ENCODE measurements around the gene WDR74.

WDR74 gene

DNA sequence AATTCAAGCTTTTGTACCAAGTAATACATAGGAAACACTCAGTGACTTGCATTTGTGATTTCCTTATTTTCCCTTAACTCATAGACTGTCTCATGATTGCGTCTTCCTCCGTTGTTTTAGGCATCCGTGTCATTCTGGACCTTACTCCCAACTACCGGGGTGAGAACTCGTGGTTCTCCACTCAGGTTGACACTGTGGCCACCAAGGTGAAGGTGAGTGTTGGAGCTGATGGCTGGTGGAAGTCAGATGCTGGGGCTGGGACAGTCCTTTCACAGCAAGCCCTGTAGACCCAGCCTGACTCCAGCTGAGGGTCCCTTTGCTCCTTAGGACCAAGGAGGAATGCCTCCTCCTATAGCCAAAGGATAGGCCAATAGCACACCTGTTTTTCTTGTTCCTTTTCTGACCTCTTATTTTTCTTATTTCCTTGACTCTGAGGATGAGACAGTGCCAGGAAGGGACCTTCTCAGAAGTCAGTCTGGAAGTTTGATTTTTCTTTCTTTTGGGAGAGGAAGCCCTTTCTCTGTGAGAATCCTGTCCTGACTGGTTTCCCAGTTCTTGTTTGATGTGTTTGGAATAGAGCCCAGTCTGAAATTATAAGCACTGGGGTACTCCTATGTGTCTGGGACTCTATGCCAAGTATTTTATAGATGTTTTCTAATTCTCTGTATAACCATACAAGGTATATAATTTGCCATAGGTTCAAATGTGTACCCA is 43.6 kb upstream of the WDR74 start:
- Histone ChIP-seq H3K9ac (ENCODE audit: low read length) (peak overlapping the region; percentile 100), H3K23ac (ENCODE audit: low read length) (no peak overlapping the region), H3K4me3 (ENCODE audit: low read length) (peak overlapping the region; percentile 19), H3K27me3 (ENCODE audit: insufficient read depth, low read length, poor library complexity) (no peaks in the 10 kb centered on the region), H2BK5ac (ENCODE audit: low read length) (no peak overlapping the region), H2AK5ac (ENCODE audit: low read length) (no peak overlapping the region), H3K79me2 (ENCODE audit: control insufficient read depth, insufficient read depth, low read length) (peaks cover 56% of the 10 kb centered on the region), H3K56ac (ENCODE audit: low read length) (peak overlapping the region; percentile 100), H3K4me2 (ENCODE audit: low read length) (peak overlapping the region; percentile 91), H3K18ac (ENCODE audit: low read length) (no peak overlapping the region), H2BK15ac (replicated peaks; ENCODE audit: low read depth) (no peak overlapping the region), H3K4ac (ENCODE audit: low read depth, low read length) (peak overlapping the region; percentile 90), H4K5ac (ENCODE audit: low read length) (no peak overlapping the region), H3K4me1 (ENCODE audit: control insufficient read depth, low read depth, low read length) (peaks cover 10% of the 10 kb centered on the region), H3K27ac (ENCODE audit: low read depth, low read length) (no peak overlapping the region), H4K8ac (ENCODE audit: low read depth, low read length) (no peak overlapping the region), H2BK120ac (ENCODE audit: low read depth, low read length) (no peak overlapping the region), H3K36me3 (ENCODE audit: control insufficient read depth, insufficient read depth, low read length) (peaks cover 27% of the 10 kb centered on the region), H3K79me1 (ENCODE audit: low read length) (peaks cover 23% of the 10 kb centered on the region)
- no CpG with 5 or more reads among the region's 5 CpGs for WGBS (ENCODE audit: extremely low coverage, insufficient coverage, low lambda C conversion rate)
- DNase-seq, result no peak

DNA sequence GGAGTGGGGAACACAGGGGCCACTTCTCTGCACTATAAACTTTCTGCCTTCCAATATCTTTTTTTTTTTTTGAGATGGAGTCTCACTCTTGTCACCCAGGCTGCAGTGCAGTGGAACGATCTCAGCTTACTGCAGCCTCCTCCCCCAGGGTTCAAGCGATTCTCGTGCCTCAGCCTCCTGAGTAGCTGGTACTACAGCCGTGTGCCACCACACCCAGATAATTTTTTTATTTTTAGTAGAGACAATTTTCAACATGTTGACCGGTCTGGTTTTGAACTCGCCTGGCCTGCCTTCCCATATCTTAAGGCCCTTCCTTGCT is 43.0 kb upstream of the WDR74 start:
- H3K4me2 ChIP-seq (ENCODE audit: low read length), result peak overlapping the region; percentile 91
- H3K23ac ChIP-seq (ENCODE audit: low read length), result no peak overlapping the region
- peak overlapping the region; percentile 100 for H3K9ac ChIP-seq (ENCODE audit: low read length)
- no peak overlapping the region for H3K18ac ChIP-seq (ENCODE audit: low read length)
- H2BK120ac ChIP-seq (ENCODE audit: low read depth, low read length), result no peak overlapping the region
- H3K4me1 ChIP-seq (ENCODE audit: control insufficient read depth, low read depth, low read length), result peaks cover 10% of the 10 kb centered on the region
- no peak overlapping the region for H2AK5ac ChIP-seq (ENCODE audit: low read length)
- peak overlapping the region; percentile 100 for H3K56ac ChIP-seq (ENCODE audit: low read length)
- no peaks in the 10 kb centered on the region for H3K27me3 ChIP-seq (ENCODE audit: insufficient read depth, low read length, poor library complexity)
- H2BK5ac ChIP-seq (ENCODE audit: low read length), result no peak overlapping the region
- H4K8ac ChIP-seq (ENCODE audit: low read depth, low read length), result no peak overlapping the region
- no peak overlapping the region for H3K27ac ChIP-seq (ENCODE audit: low read depth, low read length)
- no peak overlapping the region for H2BK15ac ChIP-seq (replicated peaks; ENCODE audit: low read depth)
- DNase-seq, result no peak
- H4K5ac ChIP-seq (ENCODE audit: low read length), result no peak overlapping the region
- peaks cover 60% of the 10 kb centered on the region for H3K79me2 ChIP-seq (ENCODE audit: control insufficient read depth, insufficient read depth, low read length)
- H3K36me3 ChIP-seq (ENCODE audit: control insufficient read depth, insufficient read depth, low read length), result peaks cover 26% of the 10 kb centered on the region
- H3K4me3 ChIP-seq (ENCODE audit: low read length), result peak overlapping the region; percentile 99
- WGBS (ENCODE audit: extremely low coverage, insufficient coverage, low lambda C conversion rate), result no CpG with 5 or more reads among the region's 6 CpGs
- peaks cover 25% of the 10 kb centered on the region for H3K79me1 ChIP-seq (ENCODE audit: low read length)
- no peak overlapping the region for H3K4ac ChIP-seq (ENCODE audit: low read depth, low read length)

DNA sequence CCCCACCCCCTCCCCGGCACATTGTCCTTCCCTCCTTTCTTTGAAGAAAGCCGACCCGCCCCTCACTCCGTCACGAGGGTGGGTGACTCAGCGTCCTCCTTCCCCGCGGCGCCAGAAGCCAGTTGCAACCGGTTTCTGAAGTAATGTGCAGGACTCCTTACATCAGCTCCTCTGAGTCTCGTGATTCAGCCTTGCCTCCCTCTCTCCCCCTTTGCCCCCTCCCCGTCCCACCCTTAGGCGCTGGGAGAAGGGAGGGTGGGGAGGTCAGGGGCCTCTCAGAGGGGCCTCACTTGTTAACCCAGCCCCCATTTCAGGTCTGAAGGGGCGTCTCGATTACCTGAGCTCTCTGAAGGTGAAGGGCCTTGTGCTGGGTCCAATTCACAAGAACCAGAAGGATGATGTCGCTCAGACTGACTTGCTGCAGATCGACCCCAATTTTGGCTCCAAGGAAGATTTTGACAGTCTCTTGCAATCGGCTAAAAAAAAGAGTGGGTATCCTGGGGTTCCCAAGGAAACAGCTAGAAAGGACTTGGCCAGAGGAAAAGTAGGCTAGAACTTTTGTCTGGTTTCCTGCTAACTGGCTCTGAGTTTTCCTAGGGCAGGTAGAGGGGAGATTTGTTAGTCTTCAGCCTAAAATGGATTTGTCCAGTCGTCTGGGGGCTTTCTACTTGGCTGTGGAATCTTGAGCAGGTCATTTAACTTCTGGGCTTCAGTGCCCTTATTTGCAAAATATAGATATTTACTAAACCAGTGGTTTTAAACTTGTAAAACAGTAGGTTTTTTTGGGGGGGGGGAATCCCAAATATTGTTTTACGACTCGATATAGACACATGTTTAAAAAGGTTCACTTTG is 42.4 kb upstream of the WDR74 start:
- H2BK5ac ChIP-seq (ENCODE audit: low read length), result peak overlapping the region; percentile 89
- peak overlapping the region; percentile 100 for H3K9ac ChIP-seq (ENCODE audit: low read length)
- H2AK5ac ChIP-seq (ENCODE audit: low read length), result peak overlapping the region; percentile 87
- H3K4me1 ChIP-seq (ENCODE audit: control insufficient read depth, low read depth, low read length), result peaks cover 10% of the 10 kb centered on the region
- H3K27me3 ChIP-seq (ENCODE audit: insufficient read depth, low read length, poor library complexity), result no peaks in the 10 kb centered on the region
- peak overlapping the region; percentile 82 for H2BK120ac ChIP-seq (ENCODE audit: low read depth, low read length)
- H3K79me2 ChIP-seq (ENCODE audit: control insufficient read depth, insufficient read depth, low read length), result peaks cover 63% of the 10 kb centered on the region
- H2BK15ac ChIP-seq (replicated peaks; ENCODE audit: low read depth), result no peak overlapping the region
- H3K27ac ChIP-seq (ENCODE audit: low read depth, low read length), result peak overlapping the region; percentile 91
- H4K8ac ChIP-seq (ENCODE audit: low read depth, low read length), result no peak overlapping the region
- H3K18ac ChIP-seq (ENCODE audit: low read length), result peak overlapping the region; percentile 81
- peak overlapping the region; percentile 100 for H3K56ac ChIP-seq (ENCODE audit: low read length)
- peaks cover 27% of the 10 kb centered on the region for H3K36me3 ChIP-seq (ENCODE audit: control insufficient read depth, insufficient read depth, low read length)
- peak overlapping the region; percentile 99 for H3K4me3 ChIP-seq (ENCODE audit: low read length)
- peaks cover 25% of the 10 kb centered on the region for H3K79me1 ChIP-seq (ENCODE audit: low read length)
- H3K23ac ChIP-seq (ENCODE audit: low read length), result no peak overlapping the region
- DNase-seq, result peak; percentile 99
- H3K4me2 ChIP-seq (ENCODE audit: low read length), result peak overlapping the region; percentile 91
- peak overlapping the region; percentile 82 for H4K5ac ChIP-seq (ENCODE audit: low read length)
- peak overlapping the region; percentile 99 for H3K4ac ChIP-seq (ENCODE audit: low read depth, low read length)
- WGBS (ENCODE audit: extremely low coverage, insufficient coverage, low lambda C conversion rate), result no CpG with 5 or more reads among the region's 21 CpGs

GRCh38 chr11:62880803-62881578 is 41.6 kb upstream of the WDR74 start, which contains the start of gene SLC3A2:
SLC3A2 (plus strand) TSS chr11:62880896; CDS start chr11:62881024, 128 bp downstream.
- Histone ChIP-seq H3K23ac (ENCODE audit: low read length) (peak within 1 kb of the TSS; percentile 95), H3K4me3 (ENCODE audit: low read length) (peak within 1 kb of the TSS; percentile 99), H3K36me3 (ENCODE audit: control insufficient read depth, insufficient read depth, low read length) (peaks cover 23% of the 10 kb centered on the region), H3K4me2 (ENCODE audit: low read length) (peak within 1 kb of the TSS; percentile 91), H2BK120ac (ENCODE audit: low read depth, low read length) (peak within 1 kb of the TSS; percentile 82), H4K5ac (ENCODE audit: low read length) (no peak within 1 kb of the TSS), H3K27me3 (ENCODE audit: insufficient read depth, low read length, poor library complexity) (no peaks in the 10 kb centered on the region), H3K79me2 (ENCODE audit: control insufficient read depth, insufficient read depth, low read length) (peaks cover 62% of the 10 kb centered on the region), H3K4me1 (ENCODE audit: control insufficient read depth, low read depth, low read length) (peaks cover 10% of the 10 kb centered on the region), H2BK5ac (ENCODE audit: low read length) (peak within 1 kb of the TSS; percentile 95), H3K79me1 (ENCODE audit: low read length) (peaks cover 21% of the 10 kb centered on the region), H3K4ac (ENCODE audit: low read depth, low read length) (peak within 1 kb of the TSS; percentile 99), H2BK15ac (replicated peaks; ENCODE audit: low read depth) (no peak within 1 kb of the TSS), H4K8ac (ENCODE audit: low read depth, low read length) (no peak within 1 kb of the TSS), H3K9ac (ENCODE audit: low read length) (peak within 1 kb of the TSS; percentile 100), H3K27ac (ENCODE audit: low read depth, low read length) (peak within 1 kb of the TSS; percentile 91), H3K56ac (ENCODE audit: low read length) (peak within 1 kb of the TSS; percentile 100), H2AK5ac (ENCODE audit: low read length) (peak within 1 kb of the TSS; percentile 93), H3K18ac (ENCODE audit: low read length) (peak within 1 kb of the TSS; percentile 81)
- WGBS (ENCODE audit: extremely low coverage, insufficient coverage, low lambda C conversion rate), result no CpG with 5 or more reads among the region's 69 CpGs
- DNase-seq, result peak; percentile 92

- WGBS (ENCODE audit: extremely low coverage, insufficient coverage, low lambda C conversion rate), result no CpG with 5 or more reads among the region's 16 CpGs
- no peak overlapping the region for H2BK5ac ChIP-seq (ENCODE audit: low read length)
- no peak overlapping the region for H2BK15ac ChIP-seq (replicated peaks; ENCODE audit: low read depth)
- peak overlapping the region; percentile 49 for H3K4ac ChIP-seq (ENCODE audit: low read depth, low read length)
- DNase-seq, result no peak
- no peak overlapping the region for H2BK120ac ChIP-seq (ENCODE audit: low read depth, low read length)
- peak overlapping the region; percentile 19 for H3K18ac ChIP-seq (ENCODE audit: low read length)
- no peaks in the 10 kb centered on the region for H3K27me3 ChIP-seq (ENCODE audit: insufficient read depth, low read length, poor library complexity)
- H4K8ac ChIP-seq (ENCODE audit: low read depth, low read length), result no peak overlapping the region
- H3K56ac ChIP-seq (ENCODE audit: low read length), result peak overlapping the region; percentile 54
- H3K79me2 ChIP-seq (ENCODE audit: control insufficient read depth, insufficient read depth, low read length), result peaks cover 62% of the 10 kb centered on the region
- peaks cover 16% of the 10 kb centered on the region for H3K79me1 ChIP-seq (ENCODE audit: low read length)
- peak overlapping the region; percentile 15 for H3K4me2 ChIP-seq (ENCODE audit: low read length)
- H2AK5ac ChIP-seq (ENCODE audit: low read length), result no peak overlapping the region
- H4K5ac ChIP-seq (ENCODE audit: low read length), result no peak overlapping the region
- H3K36me3 ChIP-seq (ENCODE audit: control insufficient read depth, insufficient read depth, low read length), result peaks cover 19% of the 10 kb centered on the region
- H3K9ac ChIP-seq (ENCODE audit: low read length), result peak overlapping the region; percentile 44
- H3K4me3 ChIP-seq (ENCODE audit: low read length), result no peak overlapping the region
- no peak overlapping the region for H3K27ac ChIP-seq (ENCODE audit: low read depth, low read length)
- peaks cover 10% of the 10 kb centered on the region for H3K4me1 ChIP-seq (ENCODE audit: control insufficient read depth, low read depth, low read length)
- H3K23ac ChIP-seq (ENCODE audit: low read length), result no peak overlapping the region
Observed at GRCh38 chr11:62880231-62880802, 40.9 kb upstream of the WDR74 start.
